Measurements from ENCODE around the gene PCSK6.
A peak's percentile ranks its signal among the peaks of the same experiment; 100 is the strongest.
"Not testable (repeated sequence)": the region's sequence is repeated elsewhere in the genome, so short reads cannot be mapped to it uniquely, and the experiment has no call there.

PCSK6 gene

GRCh38 chr15:101351736-101352135 is 137.8 kb downstream of the PCSK6 start:
- DNase-seq: no peak

GRCh38 chr15:101349047-101349951 is 140.2 kb downstream of the PCSK6 start:
- DNase-seq: no peak

- no peak for DNase-seq
These were observed 140.9 kb downstream of the PCSK6 start for GRCh38 chr15:101348643-101349042.

- no peak for DNase-seq
These were observed 141.5 kb downstream of the PCSK6 start for GRCh38 chr15:101348015-101348414.

GRCh38 chr15:101347454-101347853 is 142.1 kb downstream of the PCSK6 start:
- no peak for DNase-seq

GRCh38 chr15:101346928-101347327 is 142.6 kb downstream of the PCSK6 start:
- no peak for DNase-seq

GRCh38 chr15:101342056-101342455 is 147.5 kb downstream of the PCSK6 start:
- DNase-seq: no peak

GRCh38 chr15:101338502-101339057 is 150.9 kb downstream of the PCSK6 start:
- DNase-seq: no peak

- DNase-seq: no peak
These were observed 151.5 kb downstream of the PCSK6 start for GRCh38 chr15:101337976-101338375.

- DNase-seq: not testable (repeated sequence)
These were observed 155.4 kb downstream of the PCSK6 start for GRCh38 chr15:101333907-101334789.

- DNase-seq: no peak
These were observed 157.4 kb downstream of the PCSK6 start for GRCh38 chr15:101332061-101332467.

GRCh38 chr15:101329867-101330380 is 159.6 kb downstream of the PCSK6 start:
- no peak for DNase-seq

- peak; percentile 11 for DNase-seq
These were observed 160.1 kb downstream of the PCSK6 start for GRCh38 chr15:101329309-101329863.

- DNase-seq: no peak
These were observed 161.5 kb downstream of the PCSK6 start for GRCh38 chr15:101328001-101328400.

- no peak for DNase-seq
These were observed 162.3 kb downstream of the PCSK6 start for GRCh38 chr15:101327147-101327740.

- peak; percentile 33 for DNase-seq
These were observed 162.9 kb downstream of the PCSK6 start for GRCh38 chr15:101326462-101327146.

GRCh38 chr15:101326026-101326315 is 163.5 kb downstream of the PCSK6 start:
- no peak for DNase-seq

- DNase-seq: no peak
These were observed 164.1 kb downstream of the PCSK6 start for GRCh38 chr15:101325263-101326025.

- no peak for DNase-seq
These were observed 164.9 kb downstream of the PCSK6 start for GRCh38 chr15:101324524-101325177.

GRCh38 chr15:101323793-101324523 is 165.5 kb downstream of the PCSK6 start:
- no peak for DNase-seq

Measured in retina (tissue), 1 donor.